Esophagus muscularis mucosa (tissue), 4 donors: ENCODE data around the gene MFSD6. TPM values are rescaled to one million over a fixed set of nuclear protein-coding genes. Genes with fewer than 3 reads are reported as not detected.

Experiments
- DNase-seq: peaks from one replicate; pipeline ENCODE4 v3.0.0-alpha.2; 2017; ENCODE audit errors: extremely low spot score
- H3K27ac ChIP-seq, 4 donors: fragments of 200-600 bp; sonication (generic); replicated peaks in 1 of 4; 1 replicate in 3 of 4; 2 replicates in 1 of 4; pipeline ENCODE4 v1.5.1; 2016 to 2019; ENCODE audit warnings: mild to moderate bottlenecking in 1 of 4
- H3K27me3 ChIP-seq, 4 donors: fragments of 200-600 bp; sonication (generic); one replicate each; pipeline versions ENCODE4 v1.5.1 to v1.6.0; 2016 to 2019
- H3K36me3 ChIP-seq, 4 donors: fragments of 200-600 bp; sonication (generic); one replicate each; pipeline ENCODE4 v1.5.1; 2016 to 2019
- H3K4me1 ChIP-seq, 4 donors: fragments of 200-600 bp; sonication (generic); one replicate each; pipeline ENCODE4 v1.5.1; 2016 to 2019
- H3K4me3 ChIP-seq, 4 donors: fragments of 200-600 bp; sonication (generic); 1 replicate in 2 of 4; 2 replicates in 2 of 4; pipeline ENCODE4 v1.5.1; 2016 to 2019; ENCODE audit warnings: mild to moderate bottlenecking in 4 of 4, moderate library complexity in 1 of 4
- H3K9me3 ChIP-seq, 4 donors: fragments of 200-600 bp; sonication (generic); 1 replicate in 3 of 4; 2 replicates in 1 of 4; pipeline ENCODE4 v1.5.1; 2016 to 2019
- EP300 ChIP-seq: sonication (generic); formaldehyde crosslinking; IDR thresholded peaks from one replicate; pipeline ENCODE4 v1.6.1; 2017; ENCODE audit warnings: antibody characterized with exemption
- POLR2A ChIP-seq: fragments of 450-650 bp; IDR thresholded peaks from one replicate; pipeline ENCODE4 v1.6.1; 2017; ENCODE audit warnings: antibody characterized with exemption, moderate library complexity, mild to moderate bottlenecking, low read depth
- POLR2AphosphoS5 ChIP-seq, 2 donors: sonication (generic); formaldehyde crosslinking; IDR thresholded peaks; one replicate each; pipeline ENCODE4 v1.6.1; 2017; ENCODE audit warnings: antibody characterized with exemption in 2 of 2
- WGBS: methylation state at CpG from one replicate; pipeline ENCODE4 v1.1.5; 2018; 5-methylcytosine and 5-hydroxymethylcytosine counted together
- intact Hi-C: fragments of 100-400 bp; cut with DNase I; formaldehyde crosslinking; loops from one replicate; pipeline ENCODE4 v1.15.1; 2023
- total RNA-seq, 4 donors: library from RNA; depleted of rRNA; stranded (reverse); fragments of >200 nt; gene quantifications; one replicate each; pipeline versions ENCODE4 v1.1.0 to v1.2.1, GENCODE V29; 2016
- TF ChIP-seq, protein P1 (sequence below), 3 experiments: fragments of 200-600 bp in 2 of 3; fragments of 450-650 bp in 1 of 3; sonication (generic) in 2 of 3; IDR thresholded peaks; one replicate each; pipeline ENCODE4 v1.5.1; 2017 to 2019; ENCODE audit warnings: antibody characterized with exemption in 3 of 3, mild to moderate bottlenecking in 2 of 3, moderate library complexity in 1 of 3

Gene MFSD6
- total RNA-seq, 4 donors from 2014 or later, result 145 to 180 (median 163) TPM

DNA sequence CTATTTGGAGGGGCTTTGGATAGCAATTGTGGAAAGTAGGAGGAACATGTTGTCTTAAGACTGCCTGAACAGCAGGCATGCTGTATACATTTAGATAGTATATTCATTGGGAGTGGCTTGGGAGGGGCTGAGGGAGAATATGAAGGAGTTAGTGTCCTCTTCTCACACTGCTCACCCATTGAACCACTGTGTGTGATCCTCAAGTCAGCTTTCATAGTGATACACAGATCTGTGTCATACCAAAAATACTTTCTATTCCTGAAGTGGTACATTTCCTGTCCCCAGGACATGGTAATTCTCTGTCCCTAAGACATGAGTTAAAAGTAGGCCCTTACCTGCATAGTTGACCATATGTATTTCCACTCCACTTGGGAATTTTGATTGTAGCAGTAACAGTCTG, 116.8 kb downstream of the MFSD6 start:
- Histone ChIP-seq H3K36me3 (peaks cover 0 to 4% (median 0%) of the 10 kb centered on the region in 4 donors), H3K27ac (no peak overlapping the region), H3K4me1 (peaks cover 0 to 17% (median 4%) of the 10 kb centered on the region in 4 donors), H3K27me3 (no peaks in the 10 kb centered on the region), H3K4me3 (no peak overlapping the region), H3K9me3 (no peaks in the 10 kb centered on the region)
- TF ChIP-seq POLR2AphosphoS5 (IDR thresholded peaks at IDR 0.05), result no peak
- TF ChIP-seq EP300, result no peak
- no peak for TF ChIP-seq POLR2A
- TF ChIP-seq, protein P1, sequence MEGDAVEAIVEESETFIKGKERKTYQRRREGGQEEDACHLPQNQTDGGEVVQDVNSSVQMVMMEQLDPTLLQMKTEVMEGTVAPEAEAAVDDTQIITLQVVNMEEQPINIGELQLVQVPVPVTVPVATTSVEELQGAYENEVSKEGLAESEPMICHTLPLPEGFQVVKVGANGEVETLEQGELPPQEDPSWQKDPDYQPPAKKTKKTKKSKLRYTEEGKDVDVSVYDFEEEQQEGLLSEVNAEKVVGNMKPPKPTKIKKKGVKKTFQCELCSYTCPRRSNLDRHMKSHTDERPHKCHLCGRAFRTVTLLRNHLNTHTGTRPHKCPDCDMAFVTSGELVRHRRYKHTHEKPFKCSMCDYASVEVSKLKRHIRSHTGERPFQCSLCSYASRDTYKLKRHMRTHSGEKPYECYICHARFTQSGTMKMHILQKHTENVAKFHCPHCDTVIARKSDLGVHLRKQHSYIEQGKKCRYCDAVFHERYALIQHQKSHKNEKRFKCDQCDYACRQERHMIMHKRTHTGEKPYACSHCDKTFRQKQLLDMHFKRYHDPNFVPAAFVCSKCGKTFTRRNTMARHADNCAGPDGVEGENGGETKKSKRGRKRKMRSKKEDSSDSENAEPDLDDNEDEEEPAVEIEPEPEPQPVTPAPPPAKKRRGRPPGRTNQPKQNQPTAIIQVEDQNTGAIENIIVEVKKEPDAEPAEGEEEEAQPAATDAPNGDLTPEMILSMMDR (IDR thresholded peaks at IDR 0.05), result no peak
- DNase-seq, result no peak
- intact Hi-C loops, result no loop called here

GRCh38 chr2:190526105-190526750, 118.1 kb downstream of the MFSD6 start:
- no peak overlapping the region for H3K27ac ChIP-seq
- intact Hi-C loops, result no loop called here
- no peak for DNase-seq
- H3K9me3 ChIP-seq, result no peaks in the 10 kb centered on the region
- H3K4me1 ChIP-seq, result peaks cover 0 to 25% (median 12%) of the 10 kb centered on the region in 4 donors
- no peak overlapping the region for H3K4me3 ChIP-seq
- no peaks in the 10 kb centered on the region for H3K27me3 ChIP-seq
- peaks cover 0 to 4% (median 0%) of the 10 kb centered on the region in 4 donors for H3K36me3 ChIP-seq
- TF ChIP-seq POLR2A (no peak), EP300 (no peak), POLR2AphosphoS5 (IDR thresholded peaks at IDR 0.05) (no peak)
- TF ChIP-seq, protein P1 (IDR thresholded peaks at IDR 0.05), result no peak
- WGBS, result 82% methylated on average over 4 of the region's 4 CpGs

DNA sequence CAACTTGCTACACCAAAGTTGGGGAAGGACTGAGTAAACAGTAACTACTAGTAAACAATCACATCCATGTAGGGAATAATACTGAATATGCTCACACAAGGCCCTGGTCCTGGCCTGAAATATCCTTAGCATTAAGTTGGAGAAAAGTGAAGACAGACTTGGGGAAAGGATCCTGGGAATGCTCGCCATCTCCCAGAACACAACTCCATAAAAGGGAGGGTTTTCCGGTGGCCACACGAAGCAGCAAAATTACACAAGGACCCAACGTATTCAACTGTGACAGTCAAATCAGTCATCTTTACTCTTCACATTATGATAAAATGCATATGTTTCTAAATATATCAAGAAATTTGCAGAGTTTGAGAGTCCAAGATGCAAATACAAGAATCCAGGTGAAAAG, 119.1 kb downstream of the MFSD6 start:
- peaks cover 0 to 26% (median 12%) of the 10 kb centered on the region in 4 donors for H3K4me1 ChIP-seq
- no peaks in the 10 kb centered on the region for H3K27me3 ChIP-seq
- WGBS, result 93% methylated on average over 4 of the region's 4 CpGs
- H3K4me3 ChIP-seq, result no peak overlapping the region
- TF ChIP-seq EP300 (no peak), POLR2AphosphoS5 (IDR thresholded peaks at IDR 0.05) (no peak), POLR2A (no peak)
- TF ChIP-seq, protein P1 (IDR thresholded peaks at IDR 0.05), result no peak
- intact Hi-C loops, result no loop called here
- H3K36me3 ChIP-seq, result peaks cover 0 to 4% (median 0%) of the 10 kb centered on the region in 4 donors
- no peak overlapping the region for H3K27ac ChIP-seq
- H3K9me3 ChIP-seq, result no peaks in the 10 kb centered on the region
- no peak for DNase-seq

- no peak overlapping the region for H3K27ac ChIP-seq
Observed at GRCh38 chr2:190527918-190528317, 119.8 kb downstream of the MFSD6 start.

More at GRCh38 chr2:190527918-190528317, 119.8 kb downstream of the MFSD6 start:
- H3K36me3 ChIP-seq, result peaks cover 0 to 4% (median 0%) of the 10 kb centered on the region in 4 donors
- H3K27me3 ChIP-seq, result no peaks in the 10 kb centered on the region
- H3K4me1 ChIP-seq, result peaks cover 3 to 32% (median 12%) of the 10 kb centered on the region in 4 donors
- H3K9me3 ChIP-seq, result no peaks in the 10 kb centered on the region
- no peak overlapping the region for H3K4me3 ChIP-seq
- DNase-seq, result no peak
- intact Hi-C loops, result no loop called here
- TF ChIP-seq POLR2A, result no peak
- no peak for TF ChIP-seq POLR2AphosphoS5 (IDR thresholded peaks at IDR 0.05)
- no peak for TF ChIP-seq EP300
- TF ChIP-seq, protein P1 (IDR thresholded peaks at IDR 0.05), result no peak
